Amniotic epithelial cell (primary cell): Measurements from ENCODE around the gene SMPX.

Experiments
- DNase-seq: peaks from one replicate; pipeline ENCODE4 v3.0.0-alpha.2; 2010; ENCODE audit warnings: low read depth

SMPX gene

GRCh38 chrX:21656587-21657317 is 101.2 kb downstream of the SMPX start:
- DNase-seq = no peak
